Uterus (tissue), 4 donors: ENCODE measurements around the gene OPCML. TPM values are rescaled to one million over a fixed set of nuclear protein-coding genes. Genes with fewer than 3 reads are reported as not detected.

Experiments
- DNase-seq, 2 donors: peaks; one replicate each; pipeline ENCODE4 v3.0.0-alpha.2; 2019 to 2020
- H3K27ac ChIP-seq, 2 donors: fragments of 200-600 bp; sonication (generic); 1 replicate in 1 of 2; 2 replicates in 1 of 2; pipeline ENCODE4 v1.5.1; 2016 to 2018
- H3K27me3 ChIP-seq, 2 donors: fragments of 200-600 bp; sonication (generic); one replicate each; pipeline ENCODE4 v1.5.1; 2018 to 2019; ENCODE audit warnings: control low read depth in 1 of 2
- H3K36me3 ChIP-seq, 2 donors: fragments of 200-600 bp; sonication (generic); one replicate each; pipeline ENCODE4 v1.5.1; 2019; ENCODE audit warnings: control low read depth in 1 of 2
- H3K4me1 ChIP-seq, 2 donors: fragments of 200-600 bp; sonication (generic); one replicate each; pipeline ENCODE4 v1.5.1; 2018 to 2019; ENCODE audit warnings: control low read depth in 1 of 2
- H3K4me3 ChIP-seq, 2 donors: fragments of 200-600 bp; sonication (generic); 1 replicate in 1 of 2; 2 replicates in 1 of 2; pipeline ENCODE4 v1.5.1; 2018 to 2019; ENCODE audit warnings: mild to moderate bottlenecking in 1 of 2
- H3K9me3 ChIP-seq, 2 donors: fragments of 200-600 bp; sonication (generic); one replicate each; pipeline ENCODE4 v1.5.1; 2019; ENCODE audit warnings: control low read depth in 1 of 2
- POLR2A ChIP-seq, 2 donors: fragments of 450-650 bp; IDR thresholded peaks; one replicate each; pipeline ENCODE4 v1.6.1; 2016; ENCODE audit warnings: antibody characterized with exemption in 2 of 2, mild to moderate bottlenecking in 1 of 2, moderate library complexity in 1 of 2
- intact Hi-C: fragments of 100-400 bp; cut with DNase I; formaldehyde crosslinking; loops from one replicate; pipeline ENCODE4 v1.15.1; 2023; ENCODE audit warnings: low total_unique reads
- total RNA-seq, 4 donors: library from RNA; depleted of rRNA in 3 of 4; stranded (reverse); fragments of >200 nt in 3 of 4; gene quantifications; one replicate each; pipeline versions ENCODE4 v1.1.0 to v1.2.4, GENCODE V29; 2014 to 2023
- TF ChIP-seq, protein P1 (sequence below), 4 experiments: fragments of 200-600 bp in 2 of 4; fragments of 450-650 bp in 2 of 4; sonication (generic) in 2 of 4; IDR thresholded peaks; one replicate each; pipeline ENCODE4 v1.5.1; 2016 to 2019; ENCODE audit warnings: antibody characterized with exemption in 4 of 4, mild to moderate bottlenecking in 2 of 4, moderate library complexity in 1 of 4
- donor health status: DM: yes; HTN: yes; CAD: no.

Gene OPCML
- total RNA-seq, 4 donors from 2014 or later, result under 0.01 to 3.9 (median 1.7) TPM

DNA sequence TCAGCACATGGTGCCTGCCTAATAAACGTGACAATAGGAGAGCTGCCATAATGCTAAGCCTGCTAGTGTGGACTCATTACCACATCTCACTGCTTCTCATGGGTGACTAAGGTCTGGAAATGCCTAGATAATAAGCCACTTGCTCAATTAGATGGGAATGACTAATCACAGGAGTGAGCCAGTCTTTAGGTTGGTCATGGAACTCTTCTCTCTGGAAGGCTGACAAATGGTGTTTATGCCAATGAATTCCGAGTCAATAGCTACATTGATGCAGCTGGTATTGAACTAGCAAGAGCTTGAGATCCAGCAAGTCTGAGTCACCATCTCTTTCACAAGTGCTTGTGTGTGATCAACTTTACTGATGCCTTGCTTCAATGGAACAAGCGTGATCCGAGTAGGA, 334.9 kb downstream of the OPCML start:
- DNase-seq, result no peak
- Histone ChIP-seq H3K9me3 (no peaks in the 10 kb centered on the region), H3K27me3 (no peaks in the 10 kb centered on the region), H3K4me3 (no peak overlapping the region), H3K36me3 (no peaks in the 10 kb centered on the region), H3K4me1 (no peaks in the 10 kb centered on the region), H3K27ac (no peak overlapping the region)
- intact Hi-C loops, result no loop called here
- TF ChIP-seq, protein P1, sequence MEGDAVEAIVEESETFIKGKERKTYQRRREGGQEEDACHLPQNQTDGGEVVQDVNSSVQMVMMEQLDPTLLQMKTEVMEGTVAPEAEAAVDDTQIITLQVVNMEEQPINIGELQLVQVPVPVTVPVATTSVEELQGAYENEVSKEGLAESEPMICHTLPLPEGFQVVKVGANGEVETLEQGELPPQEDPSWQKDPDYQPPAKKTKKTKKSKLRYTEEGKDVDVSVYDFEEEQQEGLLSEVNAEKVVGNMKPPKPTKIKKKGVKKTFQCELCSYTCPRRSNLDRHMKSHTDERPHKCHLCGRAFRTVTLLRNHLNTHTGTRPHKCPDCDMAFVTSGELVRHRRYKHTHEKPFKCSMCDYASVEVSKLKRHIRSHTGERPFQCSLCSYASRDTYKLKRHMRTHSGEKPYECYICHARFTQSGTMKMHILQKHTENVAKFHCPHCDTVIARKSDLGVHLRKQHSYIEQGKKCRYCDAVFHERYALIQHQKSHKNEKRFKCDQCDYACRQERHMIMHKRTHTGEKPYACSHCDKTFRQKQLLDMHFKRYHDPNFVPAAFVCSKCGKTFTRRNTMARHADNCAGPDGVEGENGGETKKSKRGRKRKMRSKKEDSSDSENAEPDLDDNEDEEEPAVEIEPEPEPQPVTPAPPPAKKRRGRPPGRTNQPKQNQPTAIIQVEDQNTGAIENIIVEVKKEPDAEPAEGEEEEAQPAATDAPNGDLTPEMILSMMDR (IDR thresholded peaks at IDR 0.05), result no peak
- no peak for TF ChIP-seq POLR2A (IDR thresholded peaks at IDR 0.05)

DNA sequence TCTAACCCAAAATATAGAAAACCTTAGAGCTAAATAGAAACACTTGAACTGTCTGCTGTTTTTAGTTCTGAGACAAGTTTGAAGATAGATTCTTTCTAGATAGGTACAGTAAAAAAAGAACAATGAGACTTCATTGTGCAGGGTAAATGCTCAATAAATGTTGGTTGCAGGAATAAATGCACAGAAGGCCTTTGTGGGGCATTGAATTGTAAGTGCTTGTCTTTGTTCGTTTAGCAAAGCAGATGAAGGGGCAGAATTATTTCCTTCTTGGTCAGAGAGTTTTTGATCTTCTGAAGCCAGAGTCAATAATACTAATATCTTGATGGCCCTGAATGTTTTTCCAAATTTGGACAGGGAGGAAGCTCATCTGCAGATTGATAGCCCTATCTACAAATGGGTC, 340.4 kb downstream of the OPCML start:
- intact Hi-C loops, result no loop called here
- TF ChIP-seq, protein P1 (IDR thresholded peaks at IDR 0.05), result no peak
- TF ChIP-seq POLR2A (IDR thresholded peaks at IDR 0.05), result no peak
- H3K4me1 ChIP-seq, result no peaks in the 10 kb centered on the region
- no peak overlapping the region for H3K4me3 ChIP-seq
- no peaks in the 10 kb centered on the region for H3K27me3 ChIP-seq
- DNase-seq, result no peak
- no peaks in the 10 kb centered on the region for H3K36me3 ChIP-seq
- H3K27ac ChIP-seq, result no peak overlapping the region
- H3K9me3 ChIP-seq, result no peaks in the 10 kb centered on the region

DNA sequence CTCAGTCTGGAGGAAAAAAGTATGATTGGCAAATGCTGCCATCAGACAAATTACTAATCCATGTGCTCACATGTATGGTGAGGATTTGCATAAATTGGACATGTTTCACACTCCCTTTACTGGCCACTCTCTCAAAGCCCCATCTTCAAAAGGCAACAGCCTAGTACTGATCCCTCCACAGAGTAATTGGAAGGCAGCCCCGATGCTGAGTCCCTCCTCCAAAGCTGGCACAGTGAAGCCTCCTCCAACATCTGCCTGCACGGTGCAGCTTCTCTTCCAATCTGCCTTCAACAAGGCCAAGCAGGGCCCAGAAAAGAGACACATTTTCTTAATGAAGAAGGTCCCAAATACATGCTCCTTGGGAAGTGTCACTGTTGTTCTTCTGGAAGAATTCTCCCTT, 350.6 kb downstream of the OPCML start:
- no peak for DNase-seq
- H3K27ac ChIP-seq, result no peak overlapping the region
- intact Hi-C loops, result no loop called here

DNA sequence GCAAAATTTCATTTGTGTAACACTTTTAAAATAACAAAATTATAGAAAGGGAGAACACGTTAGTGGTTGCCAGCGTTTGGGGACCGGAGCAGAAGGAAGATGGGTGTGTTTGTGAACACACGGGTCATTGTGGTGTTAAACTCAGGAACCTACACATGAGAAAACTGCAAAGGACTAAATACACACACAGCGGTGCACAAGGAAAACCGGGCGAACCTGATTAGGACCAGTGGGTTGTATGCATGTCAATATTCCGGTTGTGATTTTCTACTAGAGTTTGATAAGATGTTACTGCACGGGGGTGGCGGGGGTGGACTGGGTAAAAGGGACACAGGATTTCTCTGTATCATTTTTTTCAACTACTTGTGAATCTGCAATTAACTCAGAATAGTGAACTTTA, 351.2 kb downstream of the OPCML start:
- H3K4me3 ChIP-seq, result no peak overlapping the region
- H3K4me1 ChIP-seq, result no peaks in the 10 kb centered on the region
- H3K9me3 ChIP-seq, result no peaks in the 10 kb centered on the region
- no peak overlapping the region for H3K27ac ChIP-seq
- intact Hi-C loops, result no loop called here
- no peak for TF ChIP-seq POLR2A (IDR thresholded peaks at IDR 0.05)
- TF ChIP-seq, protein P1 (IDR thresholded peaks at IDR 0.05), result no peak
- H3K36me3 ChIP-seq, result no peaks in the 10 kb centered on the region
- H3K27me3 ChIP-seq, result no peaks in the 10 kb centered on the region
- no peak for DNase-seq

More for the DNA sequence above, 350.6 kb downstream of the OPCML start:
- Histone ChIP-seq H3K4me3 (no peak overlapping the region), H3K36me3 (no peaks in the 10 kb centered on the region), H3K27me3 (no peaks in the 10 kb centered on the region), H3K4me1 (no peaks in the 10 kb centered on the region), H3K9me3 (no peaks in the 10 kb centered on the region)
- no peak for TF ChIP-seq POLR2A (IDR thresholded peaks at IDR 0.05)
- TF ChIP-seq, protein P1 (IDR thresholded peaks at IDR 0.05), result no peak

DNA sequence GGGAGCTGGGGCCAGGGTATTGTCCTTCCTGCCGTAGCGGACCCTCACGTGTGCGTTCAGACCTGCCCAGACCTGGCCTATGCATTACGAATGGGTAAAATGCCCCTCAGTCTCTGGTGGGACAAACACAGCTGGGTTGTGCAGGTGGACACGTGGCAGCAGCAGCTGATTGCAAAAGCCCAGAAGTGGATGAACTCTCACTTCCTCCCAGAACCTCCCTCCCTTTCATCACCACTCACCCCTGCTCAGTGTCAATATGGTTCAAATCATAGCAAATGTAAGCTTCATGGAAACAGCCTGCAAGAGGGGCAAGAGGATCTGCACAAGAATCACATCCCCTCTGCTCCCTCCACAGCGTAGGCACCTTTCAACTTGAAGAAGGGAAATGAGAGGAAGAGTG, 352.1 kb downstream of the OPCML start:
- no peaks in the 10 kb centered on the region for H3K36me3 ChIP-seq
- no peak for DNase-seq
- H3K27me3 ChIP-seq, result no peaks in the 10 kb centered on the region
- no peaks in the 10 kb centered on the region for H3K4me1 ChIP-seq
- intact Hi-C loops, result no loop called here
- no peak overlapping the region for H3K27ac ChIP-seq
- no peaks in the 10 kb centered on the region for H3K9me3 ChIP-seq
- H3K4me3 ChIP-seq, result no peak overlapping the region
- no peak for TF ChIP-seq POLR2A (IDR thresholded peaks at IDR 0.05)
- TF ChIP-seq, protein P1 (IDR thresholded peaks at IDR 0.05), result no peak
